Activated CD4-positive, alpha-beta T cell treated with anti-CD3 and anti-CD28 coated beads, Interleukin-2, amount 50 U/mL, for 1 hour (primary cell): ENCODE data around the gene TM4SF4.

Experiments
- DNase-seq: peaks from one replicate; pipeline ENCODE4 v3.0.0-alpha.2; 2020

TM4SF4 gene

DNA sequence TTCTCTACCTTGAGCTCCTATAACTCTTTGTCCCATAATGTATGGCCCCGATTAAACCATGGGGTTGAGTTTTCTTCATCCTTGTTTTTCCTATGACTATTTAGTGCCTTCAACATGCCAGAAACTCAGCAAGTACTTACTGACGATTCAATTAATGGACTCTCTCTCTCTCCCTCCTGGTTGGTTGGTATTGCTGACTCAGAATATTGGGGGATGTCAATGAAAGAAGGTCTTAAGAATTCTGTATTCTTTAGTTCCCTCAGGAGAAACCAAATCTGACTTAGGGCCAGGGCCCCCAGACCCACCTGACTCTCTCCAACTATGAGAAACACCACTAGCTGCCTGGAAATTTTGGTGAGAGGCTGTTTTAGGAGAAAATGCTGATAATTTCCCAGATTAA, 40.8 kb downstream of the TM4SF4 start:
- no peak for DNase-seq

DNA sequence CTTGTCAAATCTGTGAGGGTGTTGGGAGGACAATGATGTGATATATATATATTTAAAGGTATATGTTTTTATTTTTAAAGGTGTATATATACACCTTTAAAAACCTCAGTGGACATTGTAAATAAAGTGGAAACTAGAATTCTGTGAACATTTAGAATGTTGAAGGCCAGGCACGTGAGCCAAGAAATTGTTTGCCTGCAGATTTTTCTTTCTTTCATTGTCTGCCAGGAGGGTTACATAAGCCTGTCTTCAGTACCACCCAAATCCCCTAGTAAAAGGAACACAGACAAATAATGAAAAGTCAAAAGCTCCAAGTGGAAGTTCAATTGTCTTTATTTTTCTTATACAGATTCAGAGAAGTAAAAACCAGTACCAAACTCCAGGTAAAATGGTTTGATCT, 42.4 kb downstream of the TM4SF4 start:
- DNase-seq = no peak

GRCh38 chr3:149519912-149520311, 45.4 kb downstream of the TM4SF4 start:
- DNase-seq = no peak

DNA sequence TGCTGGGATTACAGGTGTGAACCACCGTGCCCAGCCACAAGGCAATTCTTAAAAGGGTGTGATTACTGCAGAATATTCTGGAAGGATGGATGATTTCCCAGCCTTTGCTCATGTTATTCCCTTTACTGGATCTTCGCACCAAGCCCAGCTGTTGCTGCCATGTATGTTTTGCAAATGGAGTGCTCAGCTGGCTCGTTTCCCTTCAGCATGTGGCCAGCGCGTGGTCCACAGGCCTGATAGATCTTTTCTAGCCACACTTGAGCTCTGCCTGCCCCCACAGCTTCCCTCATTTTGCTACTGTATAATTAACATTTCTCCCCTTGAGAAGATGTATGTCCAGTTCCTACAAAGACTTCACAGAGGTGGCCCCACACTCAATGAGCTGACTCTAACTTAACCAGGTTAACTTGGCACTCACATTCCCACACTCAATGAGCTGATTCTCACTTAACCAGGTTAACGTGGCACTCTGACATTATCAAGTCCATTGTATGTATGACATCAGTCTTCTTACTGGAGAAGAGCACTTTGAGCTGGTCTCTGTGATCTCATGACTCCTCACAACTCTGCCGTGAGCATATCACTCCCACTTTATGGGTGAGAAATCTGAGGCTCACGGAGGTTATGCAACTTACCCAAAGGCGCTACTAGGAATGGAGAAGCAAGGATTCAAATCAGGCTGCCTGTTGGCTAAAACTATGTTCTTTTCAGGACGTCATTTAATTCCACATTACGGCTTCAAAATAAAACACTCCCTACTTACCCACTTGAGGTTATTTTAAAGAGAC, 49.2 kb downstream of the TM4SF4 start:
- no peak for DNase-seq

DNA sequence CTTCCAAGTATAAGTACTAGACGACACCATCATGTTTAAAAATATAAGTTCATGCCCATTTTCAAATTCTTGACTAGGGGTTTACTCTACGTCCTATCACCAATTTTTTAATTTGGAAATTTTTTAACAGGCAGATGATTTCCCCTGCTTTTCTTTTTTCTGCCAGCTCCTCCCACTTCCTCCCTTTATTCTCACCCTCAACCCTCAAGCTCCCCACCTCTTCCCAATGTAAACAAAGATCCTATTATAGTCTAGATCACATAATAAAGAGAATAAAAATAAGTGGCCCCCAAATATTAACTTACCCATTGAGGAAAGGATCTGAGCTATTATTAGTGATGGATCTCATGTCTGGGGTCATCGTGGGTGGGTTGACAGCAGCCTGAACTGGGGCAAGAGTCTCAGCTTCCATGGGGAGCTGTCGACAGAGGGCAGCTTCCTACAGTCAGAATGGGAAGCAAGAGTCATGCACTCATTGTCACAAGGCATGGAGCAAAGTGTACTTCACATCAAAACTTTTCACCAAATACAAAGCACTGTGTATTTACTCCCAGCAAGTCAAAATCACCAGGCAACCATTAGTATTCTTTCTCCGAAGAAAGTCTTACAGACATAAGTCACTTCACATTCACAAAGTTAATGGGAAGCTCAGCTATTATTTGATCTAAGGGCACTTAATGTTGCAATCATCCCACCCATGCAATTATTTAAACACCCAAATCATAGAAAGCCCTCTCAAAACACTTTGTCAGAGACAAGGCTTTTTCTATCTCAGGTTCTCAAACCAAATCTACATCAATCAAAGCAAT, 53.2 kb downstream of the TM4SF4 start:
- DNase-seq = no peak

GRCh38 chr3:149528340-149528650, 53.8 kb downstream of the TM4SF4 start:
- no peak for DNase-seq

GRCh38 chr3:149529099-149529498, 54.6 kb downstream of the TM4SF4 start:
- DNase-seq = no peak

DNA sequence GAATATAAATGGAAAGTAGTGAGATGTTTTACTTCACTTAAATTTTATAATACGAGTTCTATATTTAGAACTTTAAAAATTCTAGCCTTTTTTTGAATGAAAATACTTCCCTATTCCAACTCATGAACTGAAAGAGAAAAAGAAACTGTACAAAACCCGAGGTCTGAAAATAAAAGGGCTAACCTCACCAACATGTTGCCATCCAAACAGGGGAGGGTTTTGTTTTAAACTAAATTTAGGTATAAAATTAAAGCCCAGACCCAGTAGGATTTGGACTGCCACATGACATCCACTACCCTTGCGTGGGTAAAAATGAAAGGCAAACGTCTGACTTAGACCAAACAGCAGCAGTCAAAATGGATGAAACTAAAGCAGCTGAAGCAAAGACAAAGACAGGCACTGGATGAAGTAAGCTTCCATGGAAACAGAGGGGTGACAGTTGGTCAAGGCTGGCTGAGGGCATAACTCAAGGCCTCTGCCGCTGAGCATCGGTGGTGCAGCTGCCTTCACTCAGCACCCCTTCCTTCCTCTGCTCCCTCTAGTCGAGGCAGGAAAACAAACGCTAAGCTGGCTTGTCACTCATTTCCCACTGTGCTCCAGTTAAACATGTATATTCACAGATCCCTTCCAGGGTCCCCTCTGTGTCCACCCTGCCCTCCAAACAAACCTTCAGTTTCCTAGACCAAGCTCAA, 58.1 kb downstream of the TM4SF4 start:
- no peak for DNase-seq

DNA sequence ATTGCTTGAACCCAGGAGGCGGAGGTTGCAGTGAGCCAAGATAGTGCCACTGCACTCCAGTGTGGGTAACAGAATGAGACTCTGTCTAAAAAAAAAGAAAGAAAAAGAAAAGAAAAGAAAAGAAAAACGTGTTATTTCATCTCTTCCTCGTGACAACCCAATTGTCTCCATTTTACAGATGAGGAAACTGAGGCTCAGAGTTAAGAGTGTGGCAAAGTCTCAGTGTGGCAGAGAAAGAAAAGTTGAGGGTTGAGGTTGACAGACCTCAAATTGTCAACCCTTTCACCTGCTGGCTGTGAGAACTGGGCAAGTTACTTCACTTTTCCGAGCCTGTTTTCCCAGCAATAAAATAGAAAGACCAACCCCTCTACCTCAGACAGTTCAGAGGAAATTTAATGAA, 59.6 kb downstream of the TM4SF4 start:
- DNase-seq = no peak

GRCh38 chr3:149534671-149535332, 60.3 kb downstream of the TM4SF4 start:
- DNase-seq = no peak

GRCh38 chr3:149535333-149535685, 60.8 kb downstream of the TM4SF4 start:
- no peak for DNase-seq

GRCh38 chr3:149536429-149536828, 61.9 kb downstream of the TM4SF4 start:
- DNase-seq = no peak

DNA sequence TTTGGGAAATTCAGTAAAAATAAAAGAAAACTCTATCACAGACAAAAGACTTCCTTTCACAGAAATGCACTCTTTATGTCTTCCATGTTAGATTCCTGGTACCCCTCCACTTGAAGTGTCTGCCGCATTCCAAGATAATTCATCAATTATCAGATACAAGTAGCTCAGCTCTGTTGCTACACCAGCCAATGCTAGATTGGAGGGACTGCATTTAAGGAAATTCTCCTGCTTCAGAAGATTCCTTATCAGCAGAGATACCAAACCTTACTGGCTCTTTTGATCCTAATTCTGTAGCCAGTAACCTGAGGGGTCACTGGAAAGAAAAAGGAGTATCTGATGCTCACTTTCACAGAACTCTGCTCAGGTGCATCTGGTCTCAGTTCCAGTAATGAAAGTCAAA, 63.9 kb downstream of the TM4SF4 start:
- no peak for DNase-seq

GRCh38 chr3:149541091-149541491, 66.6 kb downstream of the TM4SF4 start:
- DNase-seq = no peak

GRCh38 chr3:149542375-149543312, 68.1 kb downstream of the TM4SF4 start:
- no peak for DNase-seq

- no peak for DNase-seq
Observed at GRCh38 chr3:149545049-149545448, 70.6 kb downstream of the TM4SF4 start.

DNA sequence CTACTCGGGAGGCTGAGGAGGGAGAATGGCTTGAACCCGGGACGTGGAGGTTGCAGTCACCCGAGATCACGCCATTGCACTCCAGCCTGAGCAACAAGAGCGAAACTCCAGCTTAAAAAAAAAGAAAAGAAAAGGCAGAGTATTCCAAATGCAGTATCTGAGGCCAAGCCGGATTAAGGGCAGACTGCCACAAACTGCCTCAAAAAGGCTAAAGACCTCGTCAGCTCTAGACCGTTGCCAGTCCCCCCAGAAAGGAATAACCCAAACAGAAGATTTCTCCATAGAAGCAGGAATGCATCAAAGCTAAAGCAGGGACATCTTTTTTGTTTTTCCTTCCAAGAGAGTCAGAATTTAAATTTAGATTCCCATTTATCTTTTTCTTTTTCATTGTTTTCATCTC, 72.9 kb downstream of the TM4SF4 start:
- no peak for DNase-seq

DNA sequence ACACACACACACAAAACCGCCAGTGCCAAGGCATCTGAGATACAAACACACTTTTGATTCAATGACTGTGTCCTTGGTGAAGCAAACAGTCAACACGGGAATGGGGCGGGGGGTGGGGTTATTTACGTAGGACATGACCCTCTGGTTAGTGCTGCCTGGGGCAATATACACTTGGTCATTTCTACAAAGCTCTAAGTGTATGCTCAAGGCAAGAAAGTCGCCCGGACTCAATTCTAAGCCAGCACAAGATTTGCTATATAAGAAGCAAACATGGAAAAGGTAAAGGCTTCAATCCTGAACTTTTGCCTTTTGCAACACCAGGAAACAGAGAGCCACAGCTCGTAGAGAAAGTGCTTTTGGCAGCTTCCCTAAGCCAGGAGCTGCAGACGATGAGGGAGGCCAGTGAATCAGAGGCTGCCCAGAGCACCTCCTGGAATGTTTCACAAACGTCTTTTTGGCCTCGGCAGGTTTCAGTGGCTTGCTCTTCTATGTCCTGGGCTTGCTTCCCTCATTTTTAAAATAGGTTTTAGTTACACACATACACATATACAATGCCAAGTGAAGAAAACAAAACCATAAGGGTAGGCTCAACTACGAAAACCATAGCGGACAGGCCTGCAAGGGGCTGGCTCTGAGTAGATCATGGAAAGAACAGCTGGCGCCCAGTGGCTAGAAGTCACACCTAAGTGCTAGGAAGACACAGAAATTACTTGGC, 73.6 kb downstream of the TM4SF4 start:
- DNase-seq = no peak

- DNase-seq = no peak
Observed at GRCh38 chr3:149548669-149549065, 74.2 kb downstream of the TM4SF4 start.

DNA sequence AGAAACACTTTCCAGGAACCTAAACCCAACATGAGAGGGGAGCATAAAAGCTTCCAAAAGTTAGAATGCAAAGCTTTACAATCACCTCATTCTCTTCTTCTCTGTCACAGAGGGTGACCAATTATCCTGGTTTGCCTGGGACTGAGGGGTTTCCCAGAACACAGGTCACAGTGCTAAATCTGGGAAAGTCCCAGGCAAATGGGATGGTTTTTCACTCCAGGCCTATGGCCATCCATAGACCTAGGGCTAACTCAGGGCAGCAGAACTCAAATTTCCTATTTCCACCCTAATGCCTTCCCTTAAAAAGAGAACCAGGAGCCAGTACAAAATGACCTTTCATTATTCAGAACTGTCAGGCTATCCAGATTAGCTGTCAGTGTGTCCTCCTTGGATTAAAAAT, 77.0 kb downstream of the TM4SF4 start:
- DNase-seq = no peak

DNA sequence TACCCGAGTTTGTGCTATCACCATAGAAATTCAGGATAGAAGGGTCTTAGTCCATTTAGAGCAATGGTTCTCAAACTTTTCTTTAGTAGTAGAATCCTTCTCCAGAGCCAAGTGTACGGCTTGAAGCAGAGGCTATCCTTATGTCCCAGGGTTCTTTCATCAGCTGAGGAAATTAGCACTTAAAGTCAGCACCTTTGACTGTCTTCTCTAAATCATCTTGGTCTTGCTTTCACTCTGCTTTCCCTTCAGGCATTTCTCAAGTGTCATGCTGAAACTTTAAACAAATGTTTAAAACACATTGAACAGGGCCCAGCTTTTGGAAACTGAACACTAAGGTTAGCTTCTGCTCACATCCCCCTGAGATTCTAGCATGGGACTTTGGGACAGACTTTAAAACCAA, 78.2 kb downstream of the TM4SF4 start:
- DNase-seq = no peak
